Type B pancreatic cell (in vitro differentiated cells): Measurements from ENCODE around the gene ZNF878. TPM values are rescaled to one million over a fixed set of nuclear protein-coding genes. Genes with fewer than 3 reads are reported as not detected.

Experiments
- DNase-seq: peaks from one replicate; pipeline ENCODE4 v3.0.0; 2021; ENCODE audit warnings: mixed read lengths; ENCODE audit not compliant: unreplicated experiment; ENCODE audit errors: extremely low spot score
- H3K27ac Mint-ChIP-seq: 2 replicates; pipeline ENCODE4 v1.8.0; 2021; ENCODE audit warnings: mild to moderate bottlenecking, mixed read lengths
- H3K27me3 Mint-ChIP-seq: 2 replicates; pipeline ENCODE4 v1.8.0; 2021; ENCODE audit warnings: mixed read lengths
- H3K36me3 Mint-ChIP-seq: 2 replicates; pipeline ENCODE4 v1.8.0; 2021; ENCODE audit warnings: mixed read lengths
- H3K4me1 Mint-ChIP-seq: one replicate; pipeline ENCODE4 v1.8.0; 2021; ENCODE audit warnings: mixed read lengths; ENCODE audit not compliant: unreplicated experiment
- H3K4me3 Mint-ChIP-seq: 2 replicates; pipeline ENCODE4 v1.8.0; 2021; ENCODE audit warnings: mild to moderate bottlenecking, mixed read lengths
- H3K9me3 Mint-ChIP-seq: 2 replicates; pipeline ENCODE4 v1.8.0; 2021; ENCODE audit warnings: mixed read lengths
- long read RNA-seq: library from polyadenylated mRNA; unstranded; transcript quantifications from one replicate; pipeline ENCODE4 v2.0.0, GENCODE V29; 2020
- total RNA-seq: library from RNA; stranded (reverse); gene quantifications from 2 replicates; pipeline ENCODE4 v1.2.1, GENCODE V29; 2021; ENCODE audit warnings: low replicate concordance
- TF ChIP-seq, protein P1 (sequence below): fragments of 200-600 bp; sonication (generic); conservative IDR thresholded peaks from 2 replicates; pipeline ENCODE4 v1.5.0; 2021; ENCODE audit warnings: antibody characterized with exemption, mild to moderate bottlenecking

Gene ZNF878
- total RNA-seq = 1.4 and 1.8 TPM in 2 replicates
- long read RNA-seq = 0 reads

DNA sequence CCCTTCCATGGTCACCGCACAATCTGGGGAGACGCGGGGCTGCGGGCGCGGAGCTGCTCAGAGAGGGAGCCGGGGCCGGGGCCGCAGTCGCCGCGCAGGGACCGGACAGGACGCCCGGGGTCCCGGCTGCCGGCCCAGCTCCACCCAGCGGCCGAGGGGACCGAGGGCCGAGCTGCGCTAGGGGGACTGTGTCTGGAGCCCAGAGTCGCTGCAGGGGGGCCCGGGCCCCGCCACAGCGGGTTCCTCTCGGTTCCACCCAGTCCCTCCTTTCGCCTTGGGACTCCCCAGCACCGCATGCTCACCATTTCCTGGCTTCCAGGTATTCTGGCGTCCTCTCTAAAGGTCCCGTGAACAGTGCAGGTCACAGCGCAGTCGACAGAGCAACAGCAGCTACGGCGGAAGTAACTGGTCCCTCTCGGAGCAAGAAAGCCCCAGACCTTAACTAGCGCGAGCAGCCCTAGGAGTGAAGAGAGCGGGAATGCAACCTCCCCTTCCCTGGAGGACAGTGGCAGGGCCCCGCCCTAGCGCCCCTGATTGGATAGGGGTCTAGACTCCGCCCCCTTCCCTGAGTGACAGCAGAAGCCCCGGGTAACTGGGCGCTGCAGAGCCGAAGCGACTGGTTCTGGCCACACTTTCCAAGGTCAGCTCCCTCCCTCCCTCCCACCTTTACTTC lies at the start of gene ZNF878:
TSS of gene ZNF878 (minus strand) at position 465 of the 673 bp plus-strand sequence. CDS start at position 305, 160 bp downstream.
- peaks cover 11% of the 10 kb centered on the region for H3K36me3 Mint-ChIP-seq
- peaks cover 10% of the 10 kb centered on the region for H3K9me3 Mint-ChIP-seq
- DNase-seq = peak; percentile 90
- TF ChIP-seq, protein P1, sequence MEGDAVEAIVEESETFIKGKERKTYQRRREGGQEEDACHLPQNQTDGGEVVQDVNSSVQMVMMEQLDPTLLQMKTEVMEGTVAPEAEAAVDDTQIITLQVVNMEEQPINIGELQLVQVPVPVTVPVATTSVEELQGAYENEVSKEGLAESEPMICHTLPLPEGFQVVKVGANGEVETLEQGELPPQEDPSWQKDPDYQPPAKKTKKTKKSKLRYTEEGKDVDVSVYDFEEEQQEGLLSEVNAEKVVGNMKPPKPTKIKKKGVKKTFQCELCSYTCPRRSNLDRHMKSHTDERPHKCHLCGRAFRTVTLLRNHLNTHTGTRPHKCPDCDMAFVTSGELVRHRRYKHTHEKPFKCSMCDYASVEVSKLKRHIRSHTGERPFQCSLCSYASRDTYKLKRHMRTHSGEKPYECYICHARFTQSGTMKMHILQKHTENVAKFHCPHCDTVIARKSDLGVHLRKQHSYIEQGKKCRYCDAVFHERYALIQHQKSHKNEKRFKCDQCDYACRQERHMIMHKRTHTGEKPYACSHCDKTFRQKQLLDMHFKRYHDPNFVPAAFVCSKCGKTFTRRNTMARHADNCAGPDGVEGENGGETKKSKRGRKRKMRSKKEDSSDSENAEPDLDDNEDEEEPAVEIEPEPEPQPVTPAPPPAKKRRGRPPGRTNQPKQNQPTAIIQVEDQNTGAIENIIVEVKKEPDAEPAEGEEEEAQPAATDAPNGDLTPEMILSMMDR = peak; percentile 55
- peaks cover 7% of the 10 kb centered on the region for H3K27me3 Mint-ChIP-seq
- peaks cover 12% of the 10 kb centered on the region for H3K4me1 Mint-ChIP-seq
- peak within 1 kb of the TSS; percentile 70 for H3K27ac Mint-ChIP-seq
- H3K4me3 Mint-ChIP-seq = peak within 1 kb of the TSS; percentile 95

DNA sequence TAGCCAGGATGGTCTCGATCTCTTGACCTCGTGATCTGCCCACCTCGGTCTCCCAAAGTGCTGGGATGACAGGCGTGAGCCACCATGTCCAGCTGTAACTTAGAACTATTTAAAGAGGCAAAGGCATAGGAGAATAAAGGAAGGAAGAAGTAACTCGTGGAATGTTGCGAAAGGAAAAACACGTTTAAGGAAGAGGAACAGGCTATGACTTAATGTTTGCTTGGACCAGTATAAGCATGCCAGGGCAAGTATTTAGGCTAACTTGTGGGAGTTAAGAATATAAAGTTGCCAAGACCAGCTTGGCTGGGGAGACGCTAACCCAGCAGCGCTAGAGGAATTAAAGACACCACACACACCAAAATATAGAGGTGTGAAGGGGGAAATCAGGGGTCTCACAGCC lies 45.3 kb upstream of the ZNF878 start:
- Mint-ChIP-seq H3K36me3 (peaks cover 40% of the 10 kb centered on the region), H3K4me1 (no peaks in the 10 kb centered on the region), H3K27ac (no peak overlapping the region), H3K27me3 (no peaks in the 10 kb centered on the region), H3K4me3 (no peak overlapping the region), H3K9me3 (peaks cover 16% of the 10 kb centered on the region)
- TF ChIP-seq, protein P1 = no peak
- no peak for DNase-seq

DNA sequence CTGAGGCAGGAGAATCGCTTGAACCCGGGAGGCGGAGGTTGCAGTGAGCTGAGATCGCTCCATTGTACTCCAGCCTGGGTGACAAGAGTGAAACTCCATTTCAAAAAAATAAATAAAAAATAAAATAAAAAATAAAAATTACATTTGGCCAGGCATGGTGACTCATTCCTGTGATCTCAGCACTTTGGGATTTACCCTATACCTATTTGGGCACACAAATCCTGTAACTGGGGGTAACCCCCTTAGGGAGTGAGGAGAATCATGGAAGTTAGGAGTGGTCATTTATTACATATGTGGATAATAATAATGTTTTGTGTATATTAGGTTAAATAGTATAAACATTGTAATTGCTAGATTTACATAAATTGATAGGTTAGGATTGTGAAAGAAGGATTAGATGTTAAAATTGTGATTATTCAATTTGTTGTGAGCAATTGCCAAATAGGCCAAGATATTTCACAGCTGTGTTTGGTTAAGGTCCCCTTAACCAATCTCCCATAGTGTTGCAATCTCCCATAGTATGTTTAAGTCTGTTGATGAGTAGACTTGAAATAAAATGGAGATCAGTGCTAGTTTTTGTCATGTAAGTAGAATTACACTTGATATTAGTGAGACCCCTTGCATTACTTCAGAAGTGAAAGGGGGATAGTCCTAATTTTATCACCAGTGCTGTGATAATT lies 42.5 kb upstream of the ZNF878 start:
- DNase-seq = no peak
- Mint-ChIP-seq H3K36me3 (peaks cover 40% of the 10 kb centered on the region), H3K4me1 (peaks cover 7% of the 10 kb centered on the region), H3K27ac (no peak overlapping the region), H3K27me3 (no peaks in the 10 kb centered on the region), H3K4me3 (no peak overlapping the region), H3K9me3 (peaks cover 13% of the 10 kb centered on the region)
- TF ChIP-seq, protein P1 = no peak

DNA sequence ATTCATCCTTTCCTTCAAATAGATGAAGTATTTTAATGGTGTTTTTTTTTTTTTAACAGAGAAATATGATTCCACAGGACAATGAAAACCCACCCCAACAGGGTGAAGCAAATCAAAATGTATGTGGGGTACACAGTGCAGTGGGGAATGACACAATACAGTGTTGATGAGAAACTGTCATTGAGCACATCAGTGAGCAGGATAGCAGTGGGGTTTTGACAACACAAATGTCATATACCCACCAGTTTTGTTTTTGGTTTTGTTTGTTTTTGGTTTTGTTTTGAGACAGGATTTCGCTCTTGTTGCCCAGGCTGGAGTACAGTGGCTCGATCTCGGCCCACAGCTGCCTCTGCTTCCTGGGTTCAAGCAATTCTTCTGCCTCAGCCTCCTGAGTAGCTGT lies 41.0 kb upstream of the ZNF878 start:
- H3K36me3 Mint-ChIP-seq = peaks cover 30% of the 10 kb centered on the region
- no peaks in the 10 kb centered on the region for H3K9me3 Mint-ChIP-seq
- TF ChIP-seq, protein P1 = no peak
- H3K4me3 Mint-ChIP-seq = no peak overlapping the region
- H3K27ac Mint-ChIP-seq = no peak overlapping the region
- peaks cover 7% of the 10 kb centered on the region for H3K4me1 Mint-ChIP-seq
- H3K27me3 Mint-ChIP-seq = no peaks in the 10 kb centered on the region
- no peak for DNase-seq

DNA sequence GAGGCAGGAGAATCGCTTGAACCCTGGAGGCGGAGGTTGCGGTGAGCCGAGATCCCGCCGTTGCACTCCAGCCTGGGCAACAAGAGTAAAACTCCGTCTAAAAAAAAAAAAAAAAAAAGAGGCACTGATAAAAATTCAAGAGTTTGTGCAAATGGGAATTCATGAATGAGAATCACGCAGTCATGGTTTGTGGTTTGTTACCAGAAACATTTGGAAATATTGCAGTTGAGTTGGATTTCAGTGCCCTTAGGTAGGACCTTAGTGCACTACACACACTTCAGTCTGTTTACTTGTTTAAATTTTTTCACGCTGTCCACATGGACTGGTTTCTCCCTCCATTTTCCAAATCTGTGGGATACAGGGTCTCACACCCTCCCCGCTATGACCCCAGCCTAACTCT lies 40.2 kb upstream of the ZNF878 start:
- TF ChIP-seq, protein P1 = no peak
- no peaks in the 10 kb centered on the region for H3K27me3 Mint-ChIP-seq
- peaks cover 7% of the 10 kb centered on the region for H3K4me1 Mint-ChIP-seq
- peaks cover 4% of the 10 kb centered on the region for H3K9me3 Mint-ChIP-seq
- H3K4me3 Mint-ChIP-seq = peak overlapping the region; percentile 87
- no peak for DNase-seq
- H3K36me3 Mint-ChIP-seq = peaks cover 23% of the 10 kb centered on the region
- H3K27ac Mint-ChIP-seq = no peak overlapping the region
